AG04449 (cell line): ENCODE results near the gene HOTAIR.

Experiments
- CTCF ChIA-PET: fragments of 350-600 bp; formaldehyde crosslinking; extraction: SDS; loops from one replicate; lab custom pipeline; 2021; ENCODE audit warnings: antibody characterized with exemption; lab: Yijun Ruan, JAX
- POLR2A ChIA-PET: fragments of 400-600, 350-600 bp; formaldehyde crosslinking; extraction: SDS; loops from one replicate; lab custom pipeline; 2020; ENCODE audit warnings: antibody characterized with exemption, inconsistent platforms; lab: Yijun Ruan, JAX
- DNase-seq: peaks from one replicate; pipeline ENCODE4 v3.0.0-alpha.2; 2010; ENCODE audit warnings: low read depth, low spot score
- H3K4me3 ChIP-seq: 2 replicates; pipeline ENCODE4 v1.5.1; 2011; ENCODE audit warnings: low read depth, mild to moderate bottlenecking, control low read depth, low read length
- CTCF ChIP-seq: IDR thresholded peaks from one replicate; pipeline ENCODE4 v1.5.1; 2011; ENCODE audit warnings: mild to moderate bottlenecking, moderate library complexity, low read length, control low read depth, inconsistent platforms; ENCODE audit not compliant: insufficient read depth; ENCODE audit errors: missing control alignments

The HOTAIR gene

GRCh38 chr12:53950437-53950773 lies 24.3 kb downstream of the HOTAIR start:
- ChIA-PET POLR2A (no interaction called here), CTCF (no interaction called here)
- no peak for DNase-seq
- no peak for TF ChIP-seq CTCF
- H3K4me3 ChIP-seq: no peak overlapping the region

- DNase-seq: no peak
- POLR2A ChIA-PET: no interaction called here
- CTCF ChIA-PET: no interaction called here
- no peak overlapping the region for H3K4me3 ChIP-seq
- no peak for TF ChIP-seq CTCF
These were observed 24.9 kb downstream of the HOTAIR start for GRCh38 chr12:53949631-53950436.

GRCh38 chr12:53948650-53949593 lies 25.8 kb downstream of the HOTAIR start:
- POLR2A ChIA-PET: no interaction called here
- no peak overlapping the region for H3K4me3 ChIP-seq
- no peak for DNase-seq
- CTCF ChIA-PET: interaction anchor here (0.9 kb wide), 1 partner anchor 18 kb away, joined by 3 read pairs; no protein-coding TSS in a partner anchor
- TF ChIP-seq CTCF: no peak

- POLR2A ChIA-PET: no interaction called here
- H3K4me3 ChIP-seq: no peak overlapping the region
- CTCF ChIA-PET: no interaction called here
- TF ChIP-seq CTCF: no peak
- no peak for DNase-seq
These were observed 27.0 kb downstream of the HOTAIR start for GRCh38 chr12:53947743-53948142.

- no peak for DNase-seq
- TF ChIP-seq CTCF: no peak
- no peak overlapping the region for H3K4me3 ChIP-seq
- POLR2A ChIA-PET: no interaction called here
- CTCF ChIA-PET: interaction anchor here (0.8 to 1.3 kb wide), 2 partner anchors 188 to 263 kb away, joined by 3 read pairs; no protein-coding TSS in a partner anchor
These were observed 29.6 kb downstream of the HOTAIR start for GRCh38 chr12:53944907-53945847.
